Osteoblast (primary cell): ENCODE measurements around the gene PELI1. TPM values are rescaled to one million over a fixed set of nuclear protein-coding genes. Genes with fewer than 3 reads are reported as not detected.

ENCODE experiments used
- DNase-seq: peaks from one replicate; pipeline ENCODE4 v3.0.0; 2011; ENCODE audit warnings: low spot score, mixed read lengths; ENCODE audit not compliant: insufficient read length; ENCODE audit errors: missing footprints
- H2AFZ ChIP-seq: 2 replicates; pipeline ENCODE4 v1.6.0; 2011; ENCODE audit warnings: mild to moderate bottlenecking, low read length
- H3K27ac ChIP-seq: 2 replicates; pipeline ENCODE4 v1.5.1; 2011; ENCODE audit warnings: mild to moderate bottlenecking, low read depth, low read length, moderate library complexity
- H3K27me3 ChIP-seq: 2 replicates; pipeline ENCODE4 v1.6.0; 2012; ENCODE audit warnings: mild to moderate bottlenecking, control low read depth, inconsistent platforms, low read length, moderate library complexity; ENCODE audit not compliant: insufficient read depth
- H3K36me3 ChIP-seq: 2 replicates; pipeline ENCODE4 v1.5.1; 2011; ENCODE audit warnings: mild to moderate bottlenecking, low read length, control low read depth, moderate library complexity; ENCODE audit not compliant: insufficient read depth
- H3K4me1 ChIP-seq: 2 replicates; pipeline ENCODE4 v1.5.1; 2011; ENCODE audit warnings: mild to moderate bottlenecking, low read length, control low read depth, moderate library complexity; ENCODE audit not compliant: insufficient read depth
- H3K4me2 ChIP-seq: 2 replicates; pipeline ENCODE4 v1.6.0; 2011; ENCODE audit warnings: mild to moderate bottlenecking, low read length; ENCODE audit not compliant: insufficient read depth
- H3K4me3 ChIP-seq: fragments of 200-600 bp; sonication (generic); 3 replicates; pipeline ENCODE4 v1.5.1; 2012; ENCODE audit warnings: mild to moderate bottlenecking, low read length, inconsistent platforms; ENCODE audit not compliant: insufficient read depth
- H3K79me2 ChIP-seq: 2 replicates; pipeline ENCODE4 v1.6.0; 2012; ENCODE audit warnings: mild to moderate bottlenecking, low read length, control low read depth, inconsistent platforms; ENCODE audit not compliant: insufficient read depth
- H3K9me3 ChIP-seq: 2 replicates; pipeline ENCODE4 v1.5.1; 2011; ENCODE audit warnings: low read depth, low read length, control low read depth
- H4K20me1 ChIP-seq: 2 replicates; pipeline ENCODE4 v1.6.0; 2012; ENCODE audit warnings: mild to moderate bottlenecking, low read length, control low read depth; ENCODE audit not compliant: insufficient read depth
- CTCF ChIP-seq: IDR thresholded peaks from 2 replicates; pipeline ENCODE4 v1.5.1; 2011; ENCODE audit warnings: mild to moderate bottlenecking, low read depth, low read length, moderate library complexity; ENCODE audit errors: extremely low read depth
- total RNA-seq: library from RNA; depleted of rRNA; stranded (reverse); fragments of >200 nt; gene quantifications from 2 replicates; pipeline ENCODE4 v1.2.3, GENCODE V29; 2012

The PELI1 gene
- total RNA-seq, 1 donor: 5.1 TPM

- no peak for TF ChIP-seq CTCF
- Histone ChIP-seq H3K4me1 (peaks cover 19% of the 10 kb centered on the region), H3K36me3 (no peaks in the 10 kb centered on the region), H3K79me2 (no peaks in the 10 kb centered on the region), H2AFZ (no peak overlapping the region), H3K9me3 (no peaks in the 10 kb centered on the region), H3K27me3 (no peaks in the 10 kb centered on the region), H4K20me1 (no peaks in the 10 kb centered on the region), H3K27ac (no peak overlapping the region), H3K4me3 (no peak overlapping the region), H3K4me2 (no peak overlapping the region)
- no peak for DNase-seq
Observed at GRCh38 chr2:64067326-64067725, 76.9 kb downstream of the PELI1 start.

- no peaks in the 10 kb centered on the region for H3K36me3 ChIP-seq
- no peak for TF ChIP-seq CTCF
Observed at GRCh38 chr2:64065516-64065915, 78.7 kb downstream of the PELI1 start.

GRCh38 chr2:64063924-64064331, 80.3 kb downstream of the PELI1 start:
- Histone ChIP-seq H3K27ac (peak overlapping the region; percentile 92), H3K4me2 (no peak overlapping the region), H3K27me3 (no peaks in the 10 kb centered on the region), H3K9me3 (no peaks in the 10 kb centered on the region), H3K4me1 (peaks cover 19% of the 10 kb centered on the region), H3K36me3 (no peaks in the 10 kb centered on the region), H3K4me3 (no peak overlapping the region), H2AFZ (peak overlapping the region; percentile 42), H3K79me2 (no peaks in the 10 kb centered on the region), H4K20me1 (no peaks in the 10 kb centered on the region)
- DNase-seq: no peak
- no peak for TF ChIP-seq CTCF

More at GRCh38 chr2:64065516-64065915, 78.7 kb downstream of the PELI1 start:
- Histone ChIP-seq H3K4me3 (no peak overlapping the region), H3K4me2 (no peak overlapping the region), H3K79me2 (no peaks in the 10 kb centered on the region), H3K27me3 (no peaks in the 10 kb centered on the region), H3K9me3 (no peaks in the 10 kb centered on the region), H3K27ac (peak overlapping the region; percentile 92), H2AFZ (no peak overlapping the region), H4K20me1 (no peaks in the 10 kb centered on the region), H3K4me1 (peaks cover 19% of the 10 kb centered on the region)
- no peak for DNase-seq

GRCh38 chr2:64063454-64063853, 80.8 kb downstream of the PELI1 start:
- no peaks in the 10 kb centered on the region for H3K27me3 ChIP-seq
- peaks cover 19% of the 10 kb centered on the region for H3K4me1 ChIP-seq
- DNase-seq: no peak
- H3K4me3 ChIP-seq: no peak overlapping the region
- peak overlapping the region; percentile 92 for H3K27ac ChIP-seq
- H2AFZ ChIP-seq: no peak overlapping the region
- H3K79me2 ChIP-seq: no peaks in the 10 kb centered on the region
- H3K4me2 ChIP-seq: no peak overlapping the region
- no peaks in the 10 kb centered on the region for H3K9me3 ChIP-seq
- no peaks in the 10 kb centered on the region for H3K36me3 ChIP-seq
- no peak for TF ChIP-seq CTCF
- no peaks in the 10 kb centered on the region for H4K20me1 ChIP-seq
